Measurements from ENCODE around the gene SIRPA.
"Not testable (repeated sequence)": the region's sequence is repeated elsewhere in the genome, so short reads cannot be mapped to it uniquely, and the experiment has no call there.

SIRPA gene

GRCh38 chr20:1907586-1907985 is 12.4 kb downstream of the SIRPA start:
- no peak for DNase-seq (ENCODE audit: low read depth)
- no peak for TF ChIP-seq CTCF (IDR thresholded peaks at IDR 0.05; ENCODE audit: control insufficient read depth, insufficient read depth, low read depth, low read length, missing control alignments)
- no peak overlapping the region for H3K4me3 ChIP-seq (ENCODE audit: control insufficient read depth, low read depth, low read length)

- H3K4me3 ChIP-seq (ENCODE audit: control insufficient read depth, low read depth, low read length): no peak overlapping the region
- DNase-seq (ENCODE audit: low read depth): no peak
- TF ChIP-seq CTCF (IDR thresholded peaks at IDR 0.05; ENCODE audit: control insufficient read depth, insufficient read depth, low read depth, low read length, missing control alignments): no peak
These were observed 13.0 kb downstream of the SIRPA start for GRCh38 chr20:1908191-1908590.

- no peak for DNase-seq (ENCODE audit: low read depth)
- TF ChIP-seq CTCF (IDR thresholded peaks at IDR 0.05; ENCODE audit: control insufficient read depth, insufficient read depth, low read depth, low read length, missing control alignments): no peak
- H3K4me3 ChIP-seq (ENCODE audit: control insufficient read depth, low read depth, low read length): no peak overlapping the region
These were observed 13.9 kb downstream of the SIRPA start for GRCh38 chr20:1909097-1909496.

GRCh38 chr20:1911536-1911935 is 16.3 kb downstream of the SIRPA start:
- DNase-seq (ENCODE audit: low read depth): no peak
- no peak overlapping the region for H3K4me3 ChIP-seq (ENCODE audit: control insufficient read depth, low read depth, low read length)
- TF ChIP-seq CTCF (IDR thresholded peaks at IDR 0.05; ENCODE audit: control insufficient read depth, insufficient read depth, low read depth, low read length, missing control alignments): no peak

GRCh38 chr20:1912053-1912452 is 16.8 kb downstream of the SIRPA start:
- no peak for DNase-seq (ENCODE audit: low read depth)
- no peak overlapping the region for H3K4me3 ChIP-seq (ENCODE audit: control insufficient read depth, low read depth, low read length)
- TF ChIP-seq CTCF (IDR thresholded peaks at IDR 0.05; ENCODE audit: control insufficient read depth, insufficient read depth, low read depth, low read length, missing control alignments): no peak

GRCh38 chr20:1912646-1913045 is 17.4 kb downstream of the SIRPA start:
- TF ChIP-seq CTCF (IDR thresholded peaks at IDR 0.05; ENCODE audit: control insufficient read depth, insufficient read depth, low read depth, low read length, missing control alignments): no peak

GRCh38 chr20:1915233-1915632 is 20.0 kb downstream of the SIRPA start:
- not testable (repeated sequence) for DNase-seq (ENCODE audit: low read depth); H3K4me3 ChIP-seq (ENCODE audit: control insufficient read depth, low read depth, low read length)

More at GRCh38 chr20:1912646-1913045, 17.4 kb downstream of the SIRPA start:
- no peak for DNase-seq (ENCODE audit: low read depth)
- no peak overlapping the region for H3K4me3 ChIP-seq (ENCODE audit: control insufficient read depth, low read depth, low read length)
